ENCODE results near the gene QPCTL. TPM values are rescaled to one million over a fixed set of nuclear protein-coding genes. Genes with fewer than 3 reads are reported as not detected.

The QPCTL gene
- 1.2 TPM for total RNA-seq
- long read RNA-seq = 0 reads

GRCh38 chr19:45692187-45693105 is at the start of gene QPCTL:
QPCTL (plus strand) TSS chr19:45692666; CDS start chr19:45692704, 38 bp downstream.
- intact Hi-C loops (cut with micrococcal nuclease) = no loop called here

GRCh38 chr19:45643024-45643926 is 49.2 kb upstream of the QPCTL start:
- DNase-seq (peak; percentile 93), ATAC-seq (peak; percentile 57)
- intact Hi-C loops (cut with micrococcal nuclease) = loop anchor here (5.0 kb wide), 1 partner anchor 121 kb away; no protein-coding TSS in a partner anchor

More at GRCh38 chr19:45692187-45693105, at the start of gene QPCTL:
- DNase-seq (peak; percentile 96), ATAC-seq (peak; percentile 94)

- ATAC-seq = no peak
- intact Hi-C loops (cut with micrococcal nuclease) = loop anchor here (5.0 kb wide), 1 partner anchor 122 kb away; no protein-coding TSS in a partner anchor
- no peak for DNase-seq
These were observed 48.3 kb upstream of the QPCTL start for GRCh38 chr19:45643927-45644771.

GRCh38 chr19:45645068-45645630 is 47.3 kb upstream of the QPCTL start:
- DNase-seq = peak; percentile 35
- no peak for ATAC-seq
- intact Hi-C loops (cut with micrococcal nuclease) = no loop called here

- intact Hi-C loops (cut with micrococcal nuclease) = no loop called here
- peak; percentile 87 for DNase-seq
- ATAC-seq = peak; percentile 81
These were observed 46.7 kb upstream of the QPCTL start for GRCh38 chr19:45645631-45646344.

- ATAC-seq (no peak), DNase-seq (no peak)
- intact Hi-C loops (cut with micrococcal nuclease) = no loop called here
These were observed 46.1 kb upstream of the QPCTL start for GRCh38 chr19:45646345-45646698.

GRCh38 chr19:45650722-45651121 is 41.7 kb upstream of the QPCTL start:
- intact Hi-C loops (cut with micrococcal nuclease) = no loop called here
- no peak for DNase-seq
- ATAC-seq = no peak

- no peak for DNase-seq
- no peak for ATAC-seq
- intact Hi-C loops (cut with micrococcal nuclease) = no loop called here
These were observed 38.8 kb upstream of the QPCTL start for GRCh38 chr19:45653634-45654033.

- DNase-seq = no peak
These were observed 37.4 kb upstream of the QPCTL start for GRCh38 chr19:45655073-45655472.

GRCh38 chr19:45657520-45658167 is 34.8 kb upstream of the QPCTL start:
- DNase-seq (no peak), ATAC-seq (no peak)
- intact Hi-C loops (cut with micrococcal nuclease) = no loop called here

More at GRCh38 chr19:45655073-45655472, 37.4 kb upstream of the QPCTL start:
- ATAC-seq = no peak
- intact Hi-C loops (cut with micrococcal nuclease) = no loop called here

- ATAC-seq (no peak), DNase-seq (no peak)
- intact Hi-C loops (cut with micrococcal nuclease) = no loop called here
These were observed 33.3 kb upstream of the QPCTL start for GRCh38 chr19:45659096-45659729.

GRCh38 chr19:45660636-45661035 is 31.8 kb upstream of the QPCTL start:
- intact Hi-C loops (cut with micrococcal nuclease) = no loop called here
- ATAC-seq = no peak
- no peak for DNase-seq

- ATAC-seq = no peak
- intact Hi-C loops (cut with micrococcal nuclease) = no loop called here
- no peak for DNase-seq
These were observed 28.7 kb upstream of the QPCTL start for GRCh38 chr19:45663800-45664199.

GRCh38 chr19:45664575-45664974 is 27.9 kb upstream of the QPCTL start:
- no peak for DNase-seq
- intact Hi-C loops (cut with micrococcal nuclease) = no loop called here
- ATAC-seq = no peak

GRCh38 chr19:45667620-45668341 is 24.7 kb upstream of the QPCTL start, which contains the start of gene GIPR:
GIPR (plus strand) TSS chr19:45668221; CDS start chr19:45669521, 1,300 bp downstream.
- intact Hi-C loops (cut with micrococcal nuclease) = no loop called here
- ATAC-seq (peak; percentile 79), DNase-seq (peak; percentile 74)

GRCh38 chr19:45668342-45668871 is 24.1 kb upstream of the QPCTL start:
- DNase-seq (no peak), ATAC-seq (no peak)
- intact Hi-C loops (cut with micrococcal nuclease) = no loop called here

Measured in left ventricle myocardium superior (tissue), 1 donor.